Fibroblast of villous mesenchyme (primary cell): ENCODE measurements around the gene APPL2. TPM values are rescaled to one million over a fixed set of nuclear protein-coding genes. Genes with fewer than 3 reads are reported as not detected.

ENCODE experiments used
- DNase-seq: peaks from one replicate; pipeline ENCODE4 v3.0.0-alpha.2; 2010; ENCODE audit warnings: low read depth
- H3K4me3 ChIP-seq: 2 replicates; pipeline ENCODE4 v1.5.1; 2011; ENCODE audit warnings: low read depth, mild to moderate bottlenecking, low read length
- CTCF ChIP-seq: IDR thresholded peaks from 2 replicates; pipeline ENCODE4 v1.5.1; 2012; ENCODE audit warnings: low read depth, mild to moderate bottlenecking, low read length; ENCODE audit not compliant: insufficient read depth
- total RNA-seq: library from RNA; depleted of rRNA; stranded (reverse); fragments of >200 nt; gene quantifications from 2 replicates; pipeline ENCODE4 v1.2.3, GENCODE V29; 2012

Gene APPL2
- total RNA-seq, 1 donor, result 60.9 TPM

GRCh38 chr12:105239304-105239703 is 3.3 kb upstream of the APPL2 start:
- no peak overlapping the region for H3K4me3 ChIP-seq
- DNase-seq, result no peak
- TF ChIP-seq CTCF, result no peak

- H3K4me3 ChIP-seq, result no peak overlapping the region
- TF ChIP-seq CTCF, result no peak
- DNase-seq, result no peak
Measured at GRCh38 chr12:105237666-105238065, 1.7 kb upstream of the APPL2 start.

GRCh38 chr12:105235281-105235731 is 668 bp downstream of the APPL2 start:
- no peak for TF ChIP-seq CTCF
- DNase-seq, result no peak
- peak overlapping the region; percentile 71 for H3K4me3 ChIP-seq

GRCh38 chr12:105234197-105234596 is 1.8 kb downstream of the APPL2 start:
- TF ChIP-seq CTCF, result no peak
- no peak for DNase-seq
- H3K4me3 ChIP-seq, result peak overlapping the region; percentile 71

GRCh38 chr12:105233041-105233905 is 2.7 kb downstream of the APPL2 start:
- H3K4me3 ChIP-seq, result peak overlapping the region; percentile 19
- DNase-seq, result peak; percentile 45
- TF ChIP-seq CTCF, result no peak

- no peak overlapping the region for H3K4me3 ChIP-seq
- no peak for DNase-seq
- no peak for TF ChIP-seq CTCF
Measured at GRCh38 chr12:105231396-105231795, 4.6 kb downstream of the APPL2 start.
